GM10847 (cell line): ENCODE data around the gene NTM.

Experiments used
- POLR2A ChIP-seq: IDR thresholded peaks from 2 replicates; pipeline ENCODE4 v1.6.1; 2011; ENCODE audit not compliant: insufficient read length; ENCODE audit errors: extremely low read depth

NTM gene

GRCh38 chr11:131756479-131757110 lies 386.2 kb downstream of the NTM start:
- no peak for TF ChIP-seq POLR2A

- no peak for TF ChIP-seq POLR2A
Measured at GRCh38 chr11:131758726-131759125, 388.3 kb downstream of the NTM start.

- TF ChIP-seq POLR2A: no peak
Measured at GRCh38 chr11:131759140-131759539, 388.7 kb downstream of the NTM start.

- TF ChIP-seq POLR2A: no peak
Measured at GRCh38 chr11:131760091-131761061, 390.0 kb downstream of the NTM start.

- no peak for TF ChIP-seq POLR2A
Measured at GRCh38 chr11:131762346-131763110, 392.1 kb downstream of the NTM start.

GRCh38 chr11:131763193-131763890 lies 392.9 kb downstream of the NTM start:
- TF ChIP-seq POLR2A: no peak

GRCh38 chr11:131764126-131764525 lies 393.7 kb downstream of the NTM start:
- TF ChIP-seq POLR2A: no peak

- no peak for TF ChIP-seq POLR2A
Measured at GRCh38 chr11:131764649-131765048, 394.2 kb downstream of the NTM start.

- no peak for TF ChIP-seq POLR2A
Measured at GRCh38 chr11:131766637-131767036, 396.2 kb downstream of the NTM start.

GRCh38 chr11:131767421-131767820 lies 397.0 kb downstream of the NTM start:
- TF ChIP-seq POLR2A: no peak

- TF ChIP-seq POLR2A: no peak
Measured at GRCh38 chr11:131770801-131771200, 400.4 kb downstream of the NTM start.

GRCh38 chr11:131771471-131771870 lies 401.1 kb downstream of the NTM start:
- no peak for TF ChIP-seq POLR2A

GRCh38 chr11:131773626-131774025 lies 403.2 kb downstream of the NTM start:
- TF ChIP-seq POLR2A: no peak

GRCh38 chr11:131776211-131776610 lies 405.8 kb downstream of the NTM start:
- no peak for TF ChIP-seq POLR2A

GRCh38 chr11:131785801-131786200 lies 415.4 kb downstream of the NTM start:
- no peak for TF ChIP-seq POLR2A
